Left kidney (tissue), 2 donors: Measurements from ENCODE around the gene ZNF148. TPM values are rescaled to one million over a fixed set of nuclear protein-coding genes. Genes with fewer than 3 reads are reported as not detected.

Experiments used
- DNase-seq: peaks from one replicate; pipeline ENCODE4 v3.0.0-alpha.2; 2013
- polyA plus RNA-seq: library from polyadenylated mRNA; unstranded; fragments of 120-200 nt; gene quantifications from one replicate; pipeline ENCODE4 v1.2.1, GENCODE V29; 2013; ENCODE audit not compliant: insufficient read length

ZNF148 gene
- polyA plus RNA-seq, 1 donor, result 51.8 TPM

- no peak for DNase-seq
Measured at GRCh38 chr3:125334675-125335560, 40.2 kb downstream of the ZNF148 start.

DNA sequence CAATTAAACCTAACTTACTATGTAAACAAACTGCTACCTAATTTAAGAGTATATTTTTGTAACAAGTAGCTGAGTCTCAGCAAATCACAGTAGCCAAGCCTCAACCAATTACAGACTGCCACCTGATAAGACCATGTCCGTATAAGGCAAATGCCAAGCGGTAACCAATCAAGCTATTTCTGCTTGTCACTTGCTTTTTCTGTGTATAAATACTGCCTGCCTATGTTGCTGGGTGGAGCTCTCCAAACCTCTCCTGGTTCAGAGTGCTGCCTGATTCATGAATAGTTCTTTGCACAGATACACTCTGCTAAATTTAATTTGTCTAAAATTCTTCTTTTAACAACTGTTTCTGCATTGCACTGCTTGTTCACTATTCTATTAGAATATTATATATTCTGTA is 42.6 kb downstream of the ZNF148 start:
- no peak for DNase-seq

- DNase-seq, result no peak
Measured at GRCh38 chr3:125331243-125331642, 43.9 kb downstream of the ZNF148 start.

DNA sequence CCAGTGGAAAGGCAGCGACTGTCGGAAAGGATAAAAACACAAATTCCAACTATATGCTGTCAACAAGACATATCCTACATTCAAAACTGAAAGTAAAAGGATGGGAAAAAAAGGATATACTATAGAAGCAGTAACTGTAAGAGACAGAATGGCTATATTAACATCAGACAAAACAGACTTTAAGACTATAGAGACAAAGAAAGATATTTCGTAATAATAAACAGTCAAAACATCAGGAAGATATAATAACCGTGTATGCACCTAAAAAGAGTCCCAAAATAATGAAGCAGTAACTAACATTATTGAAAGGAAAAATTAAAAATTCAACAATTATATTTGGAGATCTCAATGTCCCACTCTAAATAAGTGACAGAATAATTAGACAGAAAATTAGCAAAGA is 48.2 kb downstream of the ZNF148 start:
- DNase-seq, result no peak

DNA sequence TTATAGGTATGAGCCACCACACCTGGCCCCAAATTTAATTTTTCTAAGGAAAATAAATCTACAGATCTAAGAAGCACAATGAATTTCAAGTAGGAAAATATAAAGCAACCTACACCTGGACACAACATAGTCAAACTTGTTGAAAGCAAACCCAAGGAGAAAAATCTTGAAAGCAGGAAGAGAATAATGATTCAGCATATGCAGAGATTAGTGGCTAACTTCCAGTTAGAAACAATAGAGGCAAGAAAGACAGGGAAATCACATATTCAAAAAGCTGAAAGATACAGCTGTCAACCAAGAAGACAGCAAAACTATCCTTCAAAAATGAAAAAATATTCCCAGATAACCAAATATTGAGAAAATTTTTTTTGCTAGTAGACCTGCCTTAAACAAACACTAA is 49.4 kb downstream of the ZNF148 start:
- no peak for DNase-seq

DNA sequence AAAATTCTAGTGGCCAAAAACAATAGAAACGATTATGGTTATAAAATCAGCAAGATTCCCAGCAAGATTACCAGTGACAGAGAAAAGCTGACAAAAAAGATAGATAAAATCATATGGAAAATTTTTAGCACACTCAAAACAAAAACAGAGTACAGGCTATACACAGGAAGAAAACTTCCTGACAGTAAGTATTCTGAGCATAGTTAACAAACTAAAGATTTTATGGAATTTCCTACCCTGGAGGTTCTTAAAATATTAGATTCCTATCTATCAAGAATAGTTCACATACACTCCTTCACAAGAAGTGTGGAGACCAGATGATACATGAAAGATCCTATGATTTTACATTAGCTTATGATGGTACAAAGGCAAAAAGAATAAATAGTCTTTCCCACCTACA is 50.8 kb downstream of the ZNF148 start:
- DNase-seq, result no peak

- no peak for DNase-seq
Measured at GRCh38 chr3:125322917-125323316, 52.2 kb downstream of the ZNF148 start.

- DNase-seq, result peak; percentile 76
Measured at GRCh38 chr3:125322166-125322565, 53.0 kb downstream of the ZNF148 start.

GRCh38 chr3:125319765-125320164 is 55.4 kb downstream of the ZNF148 start:
- no peak for DNase-seq

- DNase-seq, result peak; percentile 21
Measured at GRCh38 chr3:125318871-125319270, 56.3 kb downstream of the ZNF148 start.

GRCh38 chr3:125318167-125318865 is 56.8 kb downstream of the ZNF148 start:
- DNase-seq, result peak; percentile 20

GRCh38 chr3:125317761-125318160 is 57.4 kb downstream of the ZNF148 start:
- no peak for DNase-seq

DNA sequence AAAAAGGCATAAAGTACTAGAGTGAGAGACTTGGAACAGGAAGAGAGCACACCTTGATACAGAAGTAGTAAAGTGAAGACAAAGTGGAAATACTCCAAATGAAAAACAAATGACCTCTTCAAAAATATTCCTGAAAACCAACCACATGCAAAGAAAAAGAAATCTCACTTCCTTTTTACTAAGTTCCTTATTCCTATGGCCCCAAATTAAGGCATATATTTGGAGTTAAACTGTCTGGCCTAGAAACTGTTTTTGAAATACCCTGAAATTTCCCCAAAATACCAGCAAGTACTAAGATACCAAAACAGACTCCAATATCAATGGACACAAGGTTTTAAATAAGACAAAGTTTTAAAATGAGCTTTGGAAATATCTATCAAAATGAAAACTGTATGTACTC is 58.2 kb downstream of the ZNF148 start:
- DNase-seq, result no peak

DNA sequence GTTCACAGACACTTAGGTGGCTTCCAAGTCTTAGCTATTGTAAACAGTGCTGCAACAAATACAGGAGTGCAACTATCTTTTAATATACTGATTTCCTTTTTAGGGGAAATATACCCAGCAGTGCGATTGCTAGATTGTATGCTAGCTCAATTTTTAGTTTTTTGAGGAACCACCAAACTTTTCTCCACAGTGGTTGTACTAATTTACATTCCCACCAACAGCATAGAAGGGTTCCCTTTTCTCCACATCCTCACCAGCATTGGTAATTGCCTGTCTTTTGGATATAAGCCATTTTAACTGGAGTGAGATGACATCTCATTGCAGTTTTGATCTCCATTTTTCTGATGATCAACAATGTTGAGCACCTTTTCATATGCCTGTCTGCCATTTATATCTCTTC is 58.9 kb downstream of the ZNF148 start:
- DNase-seq, result no peak

GRCh38 chr3:125313060-125313635 is 62.0 kb downstream of the ZNF148 start:
- no peak for DNase-seq

GRCh38 chr3:125310623-125311081 is 64.5 kb downstream of the ZNF148 start:
- no peak for DNase-seq

- no peak for DNase-seq
Measured at GRCh38 chr3:125309476-125309875, 65.6 kb downstream of the ZNF148 start.

GRCh38 chr3:125306620-125307019 is 68.5 kb downstream of the ZNF148 start:
- DNase-seq, result no peak

- no peak for DNase-seq
Measured at GRCh38 chr3:125302932-125303331, 72.2 kb downstream of the ZNF148 start.

DNA sequence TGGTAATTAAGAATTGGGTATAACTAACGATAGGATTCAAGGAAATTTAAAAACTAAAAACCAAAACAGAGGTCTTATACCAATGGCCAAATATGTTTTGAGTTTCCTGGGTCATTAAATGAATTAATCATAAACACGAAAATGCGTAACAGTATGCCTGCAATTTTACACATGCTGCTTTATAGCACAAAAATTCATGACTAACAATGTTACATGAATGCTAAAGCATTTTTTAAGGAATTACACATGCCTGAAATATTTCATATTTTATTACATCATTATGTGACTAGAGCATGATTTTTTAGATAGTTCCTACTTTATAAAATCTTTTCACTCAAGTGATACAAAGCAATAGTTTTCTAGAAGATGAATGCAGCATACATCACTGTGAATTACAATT is 74.7 kb downstream of the ZNF148 start:
- no peak for DNase-seq

- no peak for DNase-seq
Measured at GRCh38 chr3:125294411-125294810, 80.7 kb downstream of the ZNF148 start.

- DNase-seq, result no peak
Measured at GRCh38 chr3:125292015-125292414, 83.1 kb downstream of the ZNF148 start.

GRCh38 chr3:125289429-125289981 is 85.6 kb downstream of the ZNF148 start:
- no peak for DNase-seq
